ENCODE data around the gene SMIM3. TPM values are rescaled to one million over a fixed set of nuclear protein-coding genes. Genes with fewer than 3 reads are reported as not detected.
"Not testable (repeated sequence)": the region's sequence is repeated elsewhere in the genome, so short reads cannot be mapped to it uniquely, and the experiment has no call there.

The SMIM3 gene
- total and polyA plus RNA-seq, 12 donors = 7.1 to 41.5 (median 14.0) TPM

GRCh38 chr5:150734579-150735384, 43.8 kb upstream of the SMIM3 start:
- Histone ChIP-seq H3K27ac (peak overlapping the region in 5 of 10 donors; percentile 9 to 84 (median 28)), H3K4me3 (peak overlapping the region in 1 of 10 donors; percentile 22), H3K9me3 (peaks cover 0 to 18% (median 0%) of the 10 kb centered on the region in 11 donors), H3K36me3 (peaks cover 0 to 77% (median 36%) of the 10 kb centered on the region in 9 donors), H3K27me3 (no peaks in the 10 kb centered on the region), H3K4me1 (peaks cover 0 to 65% (median 0%) of the 10 kb centered on the region in 9 donors)
- DNase-seq (peak; percentile 37 to 47), ATAC-seq (peak in 7 of 8 donors; percentile 56 to 84 (median 69))
- intact Hi-C loops (cut with DNase I) = no loop called here
- no peak for TF ChIP-seq CTCF (IDR thresholded peaks at IDR 0.05)
- WGBS, 2 donors = 82 to 95% methylated on average over 7 of the region's 7 CpGs

- no peak for ATAC-seq
- Histone ChIP-seq H3K4me1 (peaks cover 0 to 57% (median 4%) of the 10 kb centered on the region in 9 donors), H3K9me3 (peaks cover 0 to 18% (median 0%) of the 10 kb centered on the region in 11 donors), H3K27me3 (no peaks in the 10 kb centered on the region), H3K36me3 (peaks cover 0 to 69% (median 12%) of the 10 kb centered on the region in 9 donors), H3K27ac (peak overlapping the region in 1 of 10 donors; percentile 52), H3K4me3 (no peak overlapping the region)
- no peak for TF ChIP-seq CTCF (IDR thresholded peaks at IDR 0.05)
- DNase-seq = no peak
- intact Hi-C loops (cut with DNase I) = no loop called here
- WGBS, 2 donors = 94 to 97% methylated on average over 7 of the region's 7 CpGs
These were observed 39.7 kb upstream of the SMIM3 start for GRCh38 chr5:150738862-150739261.

GRCh38 chr5:150740992-150741391, 37.6 kb upstream of the SMIM3 start:
- Histone ChIP-seq H3K27ac (no peak overlapping the region), H3K9me3 (peaks cover 0 to 10% (median 0%) of the 10 kb centered on the region in 11 donors), H3K4me1 (peaks cover 0 to 40% (median 0%) of the 10 kb centered on the region in 9 donors), H3K4me3 (no peak overlapping the region), H3K27me3 (no peaks in the 10 kb centered on the region), H3K36me3 (peaks cover 0 to 50% (median 12%) of the 10 kb centered on the region in 9 donors)
- intact Hi-C loops (cut with DNase I) = no loop called here
- DNase-seq (no peak), ATAC-seq (no peak)
- no peak for TF ChIP-seq CTCF (IDR thresholded peaks at IDR 0.05)

- ATAC-seq; H3K27me3 ChIP-seq; H3K27ac ChIP-seq; DNase-seq; H3K4me3 ChIP-seq; H3K9me3 ChIP-seq; intact Hi-C loops (cut with DNase I): not testable (repeated sequence)
- peaks cover 0 to 40% (median 12%) of the 10 kb centered on the region in 9 donors for H3K36me3 ChIP-seq
- H3K4me1 ChIP-seq = peaks cover 0 to 31% (median 0%) of the 10 kb centered on the region in 9 donors
- 87 to 88% methylated on average over 18 of the region's 18 CpGs for WGBS, 2 donors
These were observed 36.0 kb upstream of the SMIM3 start for GRCh38 chr5:150742455-150743141.

GRCh38 chr5:150743142-150743488, 35.4 kb upstream of the SMIM3 start:
- H3K27me3 ChIP-seq; H3K4me3 ChIP-seq; intact Hi-C loops (cut with DNase I); ATAC-seq; DNase-seq; H3K9me3 ChIP-seq; H3K27ac ChIP-seq: not testable (repeated sequence)
- Histone ChIP-seq H3K4me1 (peaks cover 0 to 26% (median 0%) of the 10 kb centered on the region in 9 donors), H3K36me3 (peaks cover 0 to 40% (median 12%) of the 10 kb centered on the region in 9 donors)
- WGBS, 2 donors = 92 to 97% methylated on average over 9 of the region's 9 CpGs

All from heart right ventricle (tissue), 16 donors.